Tibial nerve (tissue), 4 donors: Measurements from ENCODE around the gene AGXT2. TPM values are rescaled to one million over a fixed set of nuclear protein-coding genes. Genes with fewer than 3 reads are reported as not detected.

ENCODE experiments used
- DNase-seq, 2 donors: peaks; one replicate each; pipeline ENCODE4 v3.0.0-alpha.2; 2019; ENCODE audit warnings: low spot score in 2 of 2
- H3K27ac ChIP-seq, 4 donors: fragments of 200-600 bp; sonication (generic) in 3 of 4; one replicate each; pipeline ENCODE4 v1.5.1; 2017 to 2019; ENCODE audit warnings: mild to moderate bottlenecking in 1 of 4
- H3K27me3 ChIP-seq, 2 donors: fragments of 200-600 bp; sonication (generic) in 1 of 2; one replicate each; pipeline versions ENCODE4 v1.5.1 to v1.6.0; 2017 to 2019
- H3K36me3 ChIP-seq, 3 donors: fragments of 200-600 bp; sonication (generic); one replicate each; pipeline ENCODE4 v1.5.1; 2018 to 2019
- H3K4me1 ChIP-seq, 4 donors: fragments of 200-600 bp; sonication (generic) in 3 of 4; one replicate each; pipeline ENCODE4 v1.5.1; 2017 to 2019
- H3K4me3 ChIP-seq, 4 donors: fragments of 200-600 bp; sonication (generic) in 3 of 4; one replicate each; pipeline ENCODE4 v1.5.1; 2017 to 2019; ENCODE audit warnings: mild to moderate bottlenecking in 1 of 4, moderate library complexity in 1 of 4
- H3K9me3 ChIP-seq, 4 donors: fragments of 200-600 bp; sonication (generic) in 3 of 4; one replicate each; pipeline ENCODE4 v1.5.1; 2017 to 2019
- CTCF ChIP-seq, 5 experiments: fragments of 200-600 bp in 3 of 5; fragments of 450-650 bp in 2 of 5; sonication (generic) in 3 of 5; IDR thresholded peaks; one replicate each; pipeline ENCODE4 v1.5.1; 2016 to 2019; ENCODE audit warnings: antibody characterized with exemption in 5 of 5, mild to moderate bottlenecking in 3 of 5, moderate library complexity in 2 of 5
- EP300 ChIP-seq, 2 donors: sonication (generic); formaldehyde crosslinking; IDR thresholded peaks; one replicate each; pipeline ENCODE4 v1.6.1; 2017; ENCODE audit warnings: antibody characterized with exemption in 2 of 2, mild to moderate bottlenecking in 1 of 2
- POLR2A ChIP-seq, 2 donors: fragments of 450-650 bp; IDR thresholded peaks; one replicate each; pipeline ENCODE4 v1.6.1; 2017; ENCODE audit warnings: antibody characterized with exemption in 2 of 2, mild to moderate bottlenecking in 2 of 2, moderate library complexity in 2 of 2
- WGBS, 2 donors: methylation state at CpG; one replicate each; pipeline ENCODE4 v1.1.5; 2018; 5-methylcytosine and 5-hydroxymethylcytosine counted together
- total RNA-seq, 4 donors: library from RNA; depleted of rRNA; stranded (reverse); fragments of >200 nt; gene quantifications; one replicate each; pipeline ENCODE4 v1.1.0, GENCODE V29; 2016

AGXT2 gene
- total RNA-seq, 4 donors from 2014 or later = not detected

- WGBS, 2 donors = 38 to 42% methylated on average over 18 of the region's 18 CpGs
- no peak overlapping the region for H3K27ac ChIP-seq
- TF ChIP-seq EP300 (IDR thresholded peaks at IDR 0.05) = no peak
- TF ChIP-seq CTCF (IDR thresholded peaks at IDR 0.05) = peak; percentile 61 to 80 (median 73)
- no peak for TF ChIP-seq POLR2A (IDR thresholded peaks at IDR 0.05)
- H3K27me3 ChIP-seq = no peaks in the 10 kb centered on the region
- H3K9me3 ChIP-seq = no peaks in the 10 kb centered on the region
- peak; percentile 21 to 50 for DNase-seq
- H3K36me3 ChIP-seq = no peaks in the 10 kb centered on the region
- no peak overlapping the region for H3K4me3 ChIP-seq
- peaks cover 0 to 13% (median 0%) of the 10 kb centered on the region in 4 donors for H3K4me1 ChIP-seq
These were observed 44.5 kb downstream of the AGXT2 start for GRCh38 chr5:35003018-35003957.

- no peak overlapping the region for H3K4me3 ChIP-seq
- WGBS, 2 donors = 88 to 95% methylated on average over 6 of the region's 6 CpGs
- TF ChIP-seq POLR2A (IDR thresholded peaks at IDR 0.05) (no peak), EP300 (IDR thresholded peaks at IDR 0.05) (no peak), CTCF (IDR thresholded peaks at IDR 0.05) (no peak)
- no peak overlapping the region for H3K27ac ChIP-seq
- no peaks in the 10 kb centered on the region for H3K9me3 ChIP-seq
- H3K4me1 ChIP-seq = peaks cover 0 to 13% (median 0%) of the 10 kb centered on the region in 4 donors
- DNase-seq = no peak
- no peaks in the 10 kb centered on the region for H3K36me3 ChIP-seq
- H3K27me3 ChIP-seq = no peaks in the 10 kb centered on the region
These were observed 45.3 kb downstream of the AGXT2 start for GRCh38 chr5:35002459-35002858.

- Histone ChIP-seq H3K36me3 (no peaks in the 10 kb centered on the region), H3K9me3 (no peaks in the 10 kb centered on the region), H3K27me3 (no peaks in the 10 kb centered on the region), H3K4me1 (peaks cover 0 to 13% (median 0%) of the 10 kb centered on the region in 4 donors), H3K4me3 (no peak overlapping the region), H3K27ac (no peak overlapping the region)
- DNase-seq = no peak
- WGBS, 2 donors = 54 to 69% methylated on average over 3 of the region's 3 CpGs
- TF ChIP-seq EP300 (IDR thresholded peaks at IDR 0.05) (no peak), CTCF (IDR thresholded peaks at IDR 0.05) (no peak), POLR2A (IDR thresholded peaks at IDR 0.05) (no peak)
These were observed 45.9 kb downstream of the AGXT2 start for GRCh38 chr5:35001842-35002241.

- no peaks in the 10 kb centered on the region for H3K27me3 ChIP-seq
- H3K27ac ChIP-seq = no peak overlapping the region
- peaks cover 0 to 3% (median 0%) of the 10 kb centered on the region in 4 donors for H3K4me1 ChIP-seq
- H3K4me3 ChIP-seq = no peak overlapping the region
- no peaks in the 10 kb centered on the region for H3K9me3 ChIP-seq
- no peak for TF ChIP-seq EP300 (IDR thresholded peaks at IDR 0.05)
- no peak for TF ChIP-seq CTCF (IDR thresholded peaks at IDR 0.05)
- no peak for TF ChIP-seq POLR2A (IDR thresholded peaks at IDR 0.05)
- 62% methylated on average over 6 of the region's 6 CpGs for WGBS, 2 donors
- no peaks in the 10 kb centered on the region for H3K36me3 ChIP-seq
- no peak for DNase-seq
These were observed 49.5 kb downstream of the AGXT2 start for GRCh38 chr5:34998058-34998789.

- no peaks in the 10 kb centered on the region for H3K9me3 ChIP-seq
- no peaks in the 10 kb centered on the region for H3K4me1 ChIP-seq
- 68 to 76% methylated on average over 2 of the region's 2 CpGs for WGBS, 2 donors
- no peaks in the 10 kb centered on the region for H3K27me3 ChIP-seq
- TF ChIP-seq EP300 (IDR thresholded peaks at IDR 0.05) (no peak), CTCF (IDR thresholded peaks at IDR 0.05) (no peak), POLR2A (IDR thresholded peaks at IDR 0.05) (no peak)
- no peak for DNase-seq
- no peak overlapping the region for H3K27ac ChIP-seq
- no peak overlapping the region for H3K4me3 ChIP-seq
- H3K36me3 ChIP-seq = no peaks in the 10 kb centered on the region
These were observed 51.5 kb downstream of the AGXT2 start for GRCh38 chr5:34996261-34996660.
